PC-9 (cell line): Measurements from ENCODE around the gene FAM163B. TPM values are rescaled to one million over a fixed set of nuclear protein-coding genes. Genes with fewer than 3 reads are reported as not detected.

ENCODE experiments used
- BruUV-seq: library from RNA; stranded (reverse); fragments of 400-500 nt; replicated peaks from 2 replicates; lab custom pipeline; 2021; lab: Mats Ljungman, UMichigan
- CTCF ChIA-PET: fragments of 300-600 bp; sonication (Branson Sonifier 250); formaldehyde crosslinking; loops from one replicate; lab custom pipeline; 2022; ENCODE audit warnings: antibody characterized with exemption; lab: Charles Lee
- POLR2A ChIA-PET: fragments of 300-600 bp; sonication (Branson Sonifier 250); formaldehyde crosslinking; loops from one replicate; lab custom pipeline; 2022; ENCODE audit warnings: antibody characterized with exemption; ENCODE audit not compliant: unreplicated experiment; lab: Charles Lee
- DNase-seq, 2 experiments: peaks; one replicate each; pipeline versions ENCODE4 v3.0.0 to v3.0.0-alpha.2; 2015 to 2022; ENCODE audit warnings: mixed read lengths in 1 of 2
- H2AFZ ChIP-seq: fragments of 200-600 bp; sonication (generic); 2 replicates; pipeline ENCODE4 v1.8.1; 2017; ENCODE audit warnings: antibody characterized with exemption
- H3F3A ChIP-seq: fragments of 200-600 bp; sonication (generic); 2 replicates; pipeline ENCODE4 v1.8.1; 2017; ENCODE audit warnings: antibody characterized with exemption, mild to moderate bottlenecking, low read depth; ENCODE audit not compliant: insufficient read depth
- H3K27ac ChIP-seq: fragments of 200-600 bp; sonication (generic); 2 replicates; pipeline ENCODE4 v1.6.1; 2016; ENCODE audit warnings: mixed run types
- H3K27me3 ChIP-seq: fragments of 200-600 bp; sonication (generic); 2 replicates; pipeline ENCODE4 v1.6.1; 2016; ENCODE audit warnings: low read depth, mixed run types; ENCODE audit not compliant: insufficient read depth
- H3K36me3 ChIP-seq: fragments of 200-600 bp; sonication (generic); 2 replicates; pipeline ENCODE4 v1.6.1; 2016; ENCODE audit warnings: low read depth, mixed run types
- H3K4me1 ChIP-seq: fragments of 200-600 bp; sonication (generic); replicated peaks from 2 replicates; pipeline ENCODE4 v1.6.1; 2016; ENCODE audit warnings: mixed run types; ENCODE audit not compliant: insufficient read depth
- H3K4me2 ChIP-seq: fragments of 200-600 bp; sonication (generic); 2 replicates; pipeline ENCODE4 v1.6.1; 2017; ENCODE audit warnings: mixed run types
- H3K4me3 ChIP-seq: fragments of 200-600 bp; sonication (generic); 2 replicates; pipeline ENCODE4 v1.6.1; 2016; ENCODE audit warnings: mixed run types
- H3K79me2 ChIP-seq: fragments of 200-600 bp; sonication (generic); 2 replicates; pipeline ENCODE4 v1.6.1; 2017; ENCODE audit warnings: low read depth, mixed run types
- H3K9me2 ChIP-seq: fragments of 200-600 bp; sonication (generic); 2 replicates; pipeline ENCODE4 v1.8.1; 2017; ENCODE audit warnings: mild to moderate bottlenecking; ENCODE audit not compliant: insufficient read depth
- H3K9me3 ChIP-seq: fragments of 200-600 bp; sonication (generic); 2 replicates; pipeline ENCODE4 v1.8.1; 2016; ENCODE audit warnings: low read depth; ENCODE audit not compliant: insufficient read depth
- H4K20me1 ChIP-seq: fragments of 200-600 bp; sonication (generic); 2 replicates; pipeline ENCODE4 v1.8.1; 2017; ENCODE audit not compliant: insufficient read depth
- EZH2 ChIP-seq: fragments of 200-600 bp; sonication (generic); IDR thresholded peaks from 2 replicates; pipeline ENCODE4 v1.8.0; 2017; ENCODE audit warnings: antibody characterized with exemption, low read depth
- intact Hi-C: fragments of 100-400 bp; cut with micrococcal nuclease; formaldehyde crosslinking; loops from one replicate; pipeline ENCODE4 v1.10.0; 2022; ENCODE audit not compliant: unreplicated experiment
- total RNA-seq: library from RNA; stranded (reverse); gene quantifications from 2 replicates; pipeline ENCODE4 v1.2.3, GENCODE V29; 2021
- TF ChIP-seq, protein P1 (sequence below): fragments of 200-600 bp; sonication (generic); conservative IDR thresholded peaks from 2 replicates; pipeline ENCODE4 v1.6.1; 2017; ENCODE audit warnings: mixed run types, antibody characterized with exemption, mild to moderate bottlenecking, moderate library complexity

Gene FAM163B
- total RNA-seq, 1 experiment from 2014 or later, result not detected

DNA sequence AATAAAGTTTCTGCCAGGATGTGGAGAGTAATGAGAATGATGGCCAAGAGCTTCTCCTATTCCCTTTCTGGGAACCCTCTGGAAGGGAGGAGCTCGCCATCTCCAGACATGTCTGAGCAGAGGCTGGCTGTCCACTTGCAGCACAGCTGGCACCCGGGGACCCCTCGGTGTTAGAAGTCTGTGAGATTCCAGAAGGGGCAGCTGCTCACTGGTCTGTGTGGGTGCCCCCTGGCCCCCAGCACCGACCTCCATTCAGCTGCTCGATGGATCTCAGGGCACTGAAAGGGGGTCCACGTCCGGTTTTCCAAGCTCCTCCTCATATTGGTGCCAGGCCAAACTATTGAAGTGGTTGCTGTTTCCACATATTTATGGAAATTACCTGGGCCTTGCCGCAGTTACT, 3.6 kb upstream of the FAM163B start:
- Histone ChIP-seq H3F3A (no peaks in the 10 kb centered on the region), H3K9me2 (no peaks in the 10 kb centered on the region), H3K27ac (no peak overlapping the region), H3K4me3 (no peak overlapping the region), H3K27me3 (peaks cover 94% of the 10 kb centered on the region), H3K4me1 (no peaks in the 10 kb centered on the region), H3K9me3 (no peaks in the 10 kb centered on the region), H2AFZ (no peak overlapping the region), H4K20me1 (peaks cover 5% of the 10 kb centered on the region; the same call in 1 of the 2 replicates), H3K36me3 (no peaks in the 10 kb centered on the region), H3K79me2 (no peaks in the 10 kb centered on the region), H3K4me2 (no peak overlapping the region)
- POLR2A ChIA-PET, result no interaction called here
- intact Hi-C loops, result no loop called here
- TF ChIP-seq, protein P1, sequence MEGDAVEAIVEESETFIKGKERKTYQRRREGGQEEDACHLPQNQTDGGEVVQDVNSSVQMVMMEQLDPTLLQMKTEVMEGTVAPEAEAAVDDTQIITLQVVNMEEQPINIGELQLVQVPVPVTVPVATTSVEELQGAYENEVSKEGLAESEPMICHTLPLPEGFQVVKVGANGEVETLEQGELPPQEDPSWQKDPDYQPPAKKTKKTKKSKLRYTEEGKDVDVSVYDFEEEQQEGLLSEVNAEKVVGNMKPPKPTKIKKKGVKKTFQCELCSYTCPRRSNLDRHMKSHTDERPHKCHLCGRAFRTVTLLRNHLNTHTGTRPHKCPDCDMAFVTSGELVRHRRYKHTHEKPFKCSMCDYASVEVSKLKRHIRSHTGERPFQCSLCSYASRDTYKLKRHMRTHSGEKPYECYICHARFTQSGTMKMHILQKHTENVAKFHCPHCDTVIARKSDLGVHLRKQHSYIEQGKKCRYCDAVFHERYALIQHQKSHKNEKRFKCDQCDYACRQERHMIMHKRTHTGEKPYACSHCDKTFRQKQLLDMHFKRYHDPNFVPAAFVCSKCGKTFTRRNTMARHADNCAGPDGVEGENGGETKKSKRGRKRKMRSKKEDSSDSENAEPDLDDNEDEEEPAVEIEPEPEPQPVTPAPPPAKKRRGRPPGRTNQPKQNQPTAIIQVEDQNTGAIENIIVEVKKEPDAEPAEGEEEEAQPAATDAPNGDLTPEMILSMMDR, result no peak
- no peak for TF ChIP-seq EZH2
- no peak for DNase-seq
- no TSS peak for BruUV-seq
- CTCF ChIA-PET, result interaction anchor here (0.6 kb wide), 1 partner anchor 29 kb away, joined by 3 read pairs; no protein-coding TSS in a partner anchor

DNA sequence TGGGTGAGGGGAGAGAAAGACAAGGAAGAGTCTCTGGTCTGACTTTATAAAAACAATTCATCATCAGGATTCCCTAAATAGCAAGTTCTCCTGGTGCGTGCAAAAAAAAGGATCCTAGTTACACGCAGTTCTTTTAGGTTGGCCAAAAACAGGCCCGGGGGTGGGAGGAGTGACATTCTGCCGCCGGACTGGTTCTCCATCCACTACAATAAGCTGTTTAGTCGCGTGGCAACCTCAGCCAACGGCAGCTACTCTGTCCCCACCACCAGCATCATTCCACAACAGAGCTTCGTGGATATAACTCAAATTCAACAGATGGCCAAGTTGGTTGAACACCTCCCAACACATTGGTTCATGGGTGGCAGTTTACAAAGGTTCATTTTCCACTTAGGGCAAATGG, 2.9 kb upstream of the FAM163B start:
- H2AFZ ChIP-seq, result no peak overlapping the region

DNA sequence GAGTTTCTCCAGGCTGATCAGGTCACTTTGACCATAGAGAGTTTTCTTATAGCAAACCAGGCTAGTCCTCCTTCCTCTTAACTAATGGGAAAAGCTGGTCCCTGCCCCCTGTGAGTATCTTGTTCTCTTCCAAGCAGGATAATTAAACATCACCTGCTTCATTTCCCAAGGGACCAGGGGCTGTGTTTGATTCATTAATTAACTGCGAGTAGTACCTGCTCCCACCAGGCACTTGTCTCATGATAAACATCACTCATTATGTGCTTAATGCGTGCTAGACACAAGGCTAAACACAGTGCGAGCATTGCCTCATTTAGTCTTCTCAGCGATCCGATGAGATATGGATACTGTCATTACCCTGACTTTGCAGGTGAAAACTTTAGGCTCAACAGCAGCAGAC, 1.7 kb upstream of the FAM163B start:
- Histone ChIP-seq H3K27me3 (peaks cover 94% of the 10 kb centered on the region), H4K20me1 (peaks cover 5% of the 10 kb centered on the region; the same call in 1 of the 2 replicates), H3K79me2 (no peaks in the 10 kb centered on the region), H3K36me3 (no peaks in the 10 kb centered on the region), H3K4me1 (no peaks in the 10 kb centered on the region), H3K4me3 (no peak overlapping the region), H2AFZ (no peak overlapping the region), H3K4me2 (no peak overlapping the region), H3F3A (no peaks in the 10 kb centered on the region), H3K9me2 (no peaks in the 10 kb centered on the region), H3K27ac (no peak overlapping the region), H3K9me3 (no peaks in the 10 kb centered on the region)
- BruUV-seq, result no TSS peak
- no peak for DNase-seq
- intact Hi-C loops, result no loop called here
- TF ChIP-seq EZH2, result no peak
- TF ChIP-seq, protein P1, result no peak
- ChIA-PET POLR2A (no interaction called here), CTCF (no interaction called here)

More for the DNA sequence above, 2.9 kb upstream of the FAM163B start:
- no peaks in the 10 kb centered on the region for H3F3A ChIP-seq
- TF ChIP-seq, protein P1, result no peak
- TF ChIP-seq EZH2, result no peak
- intact Hi-C loops, result no loop called here
- H3K9me3 ChIP-seq, result no peaks in the 10 kb centered on the region
- no TSS peak for BruUV-seq
- H3K4me3 ChIP-seq, result no peak overlapping the region
- no peak for DNase-seq
- H4K20me1 ChIP-seq, result peaks cover 5% of the 10 kb centered on the region; the same call in 1 of the 2 replicates
- ChIA-PET CTCF (no interaction called here), POLR2A (interaction anchor here (0.7 kb wide), 1 partner anchor 254 kb away, joined by 5 read pairs; no protein-coding TSS in a partner anchor)
- H3K79me2 ChIP-seq, result no peaks in the 10 kb centered on the region
- H3K27ac ChIP-seq, result no peak overlapping the region
- H3K4me2 ChIP-seq, result no peak overlapping the region
- no peaks in the 10 kb centered on the region for H3K4me1 ChIP-seq
- no peaks in the 10 kb centered on the region for H3K36me3 ChIP-seq
- no peaks in the 10 kb centered on the region for H3K9me2 ChIP-seq
- H3K27me3 ChIP-seq, result peaks cover 94% of the 10 kb centered on the region
